ENCODE data around the gene KRT86. TPM values are rescaled to one million over a fixed set of nuclear protein-coding genes. Genes with fewer than 3 reads are reported as not detected.

KRT86 gene
- total and polyA plus RNA-seq, 9 of the 15 experiments (the other 6 are each of a cell fraction or from before 2014, with no cell fraction given) = not detected

DNA sequence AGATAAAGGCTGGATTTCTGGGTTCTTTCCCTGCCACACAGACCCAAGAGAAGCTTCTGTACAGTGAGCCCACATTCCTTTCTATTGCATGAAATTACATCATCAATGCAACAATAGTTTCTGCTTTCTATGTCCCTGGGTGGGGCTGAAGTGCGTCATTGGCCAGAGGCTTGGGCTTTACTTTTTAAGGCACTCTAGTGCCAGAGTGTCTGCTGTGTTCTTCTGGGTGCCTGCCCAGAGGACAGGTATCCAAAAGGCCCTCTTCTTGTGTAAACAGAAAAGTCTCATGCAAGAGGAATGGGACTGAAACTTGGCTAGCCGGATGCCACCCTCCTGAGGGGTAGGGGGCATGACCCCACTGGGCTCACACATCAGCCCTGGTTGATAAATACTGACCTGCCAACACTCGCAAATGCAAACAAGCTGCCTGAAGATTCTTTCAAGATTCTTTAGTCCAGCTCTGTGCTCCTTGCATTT lies 5.9 kb downstream of the KRT86 start (continued):
- TF ChIP-seq ZBTB43 (CRISPR knock-in tag; IDR thresholded peaks at IDR 0.05) = no peak
- no peak for TF ChIP-seq TSHZ1 (CRISPR knock-in tag; IDR thresholded peaks at IDR 0.05)
- TF ChIP-seq ZNF263 (CRISPR knock-in tag; IDR thresholded peaks at IDR 0.05; ENCODE audit: borderline replicate concordance) = no peak
- TF ChIP-seq ZNF561 (CRISPR knock-in tag; conservative IDR thresholded peaks at IDR 0.05) = no peak
- TF ChIP-seq SMAD4 (CRISPR knock-in tag; conservative IDR thresholded peaks at IDR 0.05) = peak; percentile 70
- 0 out of 2 replicates have a peak, but pooled peaks have one; percentile 27 for TF ChIP-seq EP400 (IDR thresholded peaks at IDR 0.05)
- no peak for TF ChIP-seq MECOM (CRISPR knock-in tag; IDR thresholded peaks at IDR 0.05)
- TF ChIP-seq SAP30 (IDR thresholded peaks at IDR 0.05; ENCODE audit: borderline replicate concordance, insufficient read depth, low read depth, low read length, poor library complexity, severe bottlenecking) = no peak
- TF ChIP-seq ETV1 (tag; conservative IDR thresholded peaks at IDR 0.05; ENCODE audit: low read depth) = no peak
- TF ChIP-seq XRCC3 (IDR thresholded peaks at IDR 0.05) = no peak
- no peak for TF ChIP-seq RAD21 (CRISPR knock-in tag; conservative IDR thresholded peaks at IDR 0.05 in 1 of 2, IDR thresholded peaks at IDR 0.05 in 1 of 2)
- TF ChIP-seq HDAC3 (IDR thresholded peaks at IDR 0.05; ENCODE audit: borderline replicate concordance, partially characterized antibody) = no peak
- TF ChIP-seq BRD4 (IDR thresholded peaks at IDR 0.05) = no peak
- TF ChIP-seq NR2C2 (CRISPR knock-in tag; IDR thresholded peaks at IDR 0.05) = no peak
- TF ChIP-seq NR2C2 (tag; IDR thresholded peaks at IDR 0.05) = peak; percentile 64; the same call in 1 of the 2 replicates
- TF ChIP-seq ARID1B (IDR thresholded peaks at IDR 0.05) = peak; percentile 30; the same call in 1 of the 2 replicates
- no peak for TF ChIP-seq CBFA2T2 (conservative IDR thresholded peaks at IDR 0.05)
- no peak for TF ChIP-seq ZNF311 (CRISPR knock-in tag; IDR thresholded peaks at IDR 0.05)
- no peak for TF ChIP-seq POLR2AphosphoS5 (IDR thresholded peaks at IDR 0.05; ENCODE audit: control insufficient read depth, insufficient read depth, low read depth, low read length)
- no peak for TF ChIP-seq ATF2 (CRISPR knock-in tag; IDR thresholded peaks at IDR 0.05)
- no peak for TF ChIP-seq NELFE (IDR thresholded peaks at IDR 0.05; ENCODE audit: insufficient read depth, insufficient read length)
- TF ChIP-seq, protein P1, sequence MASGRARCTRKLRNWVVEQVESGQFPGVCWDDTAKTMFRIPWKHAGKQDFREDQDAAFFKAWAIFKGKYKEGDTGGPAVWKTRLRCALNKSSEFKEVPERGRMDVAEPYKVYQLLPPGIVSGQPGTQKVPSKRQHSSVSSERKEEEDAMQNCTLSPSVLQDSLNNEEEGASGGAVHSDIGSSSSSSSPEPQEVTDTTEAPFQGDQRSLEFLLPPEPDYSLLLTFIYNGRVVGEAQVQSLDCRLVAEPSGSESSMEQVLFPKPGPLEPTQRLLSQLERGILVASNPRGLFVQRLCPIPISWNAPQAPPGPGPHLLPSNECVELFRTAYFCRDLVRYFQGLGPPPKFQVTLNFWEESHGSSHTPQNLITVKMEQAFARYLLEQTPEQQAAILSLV (tag; IDR thresholded peaks at IDR 0.05) = 0 out of 2 replicates have a peak, but pooled peaks have one; percentile 11
